Cerebellar nuclear complex (tissue), 1 donor: ENCODE results near the gene EGFL7.

Experiments used
- DNase-seq, 2 experiments: peaks; one replicate each; lab custom pipeline; 2025; lab: John Stamatoyannopoulos, UW

Gene EGFL7

DNA sequence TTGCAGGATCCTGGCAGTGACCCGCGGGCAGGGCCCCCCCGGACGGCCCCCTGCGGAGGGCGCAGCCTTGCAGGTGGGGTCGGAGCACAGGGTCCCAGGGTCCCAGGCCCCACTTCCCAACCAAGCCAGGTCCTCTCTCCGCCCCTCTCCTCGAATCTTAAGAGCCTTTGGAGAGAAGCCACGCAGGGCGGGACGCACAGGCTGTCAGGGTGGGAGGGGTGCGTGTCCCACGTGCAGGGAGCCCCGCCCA is 18.4 kb upstream of the EGFL7 start:
- DNase-seq = no peak

DNA sequence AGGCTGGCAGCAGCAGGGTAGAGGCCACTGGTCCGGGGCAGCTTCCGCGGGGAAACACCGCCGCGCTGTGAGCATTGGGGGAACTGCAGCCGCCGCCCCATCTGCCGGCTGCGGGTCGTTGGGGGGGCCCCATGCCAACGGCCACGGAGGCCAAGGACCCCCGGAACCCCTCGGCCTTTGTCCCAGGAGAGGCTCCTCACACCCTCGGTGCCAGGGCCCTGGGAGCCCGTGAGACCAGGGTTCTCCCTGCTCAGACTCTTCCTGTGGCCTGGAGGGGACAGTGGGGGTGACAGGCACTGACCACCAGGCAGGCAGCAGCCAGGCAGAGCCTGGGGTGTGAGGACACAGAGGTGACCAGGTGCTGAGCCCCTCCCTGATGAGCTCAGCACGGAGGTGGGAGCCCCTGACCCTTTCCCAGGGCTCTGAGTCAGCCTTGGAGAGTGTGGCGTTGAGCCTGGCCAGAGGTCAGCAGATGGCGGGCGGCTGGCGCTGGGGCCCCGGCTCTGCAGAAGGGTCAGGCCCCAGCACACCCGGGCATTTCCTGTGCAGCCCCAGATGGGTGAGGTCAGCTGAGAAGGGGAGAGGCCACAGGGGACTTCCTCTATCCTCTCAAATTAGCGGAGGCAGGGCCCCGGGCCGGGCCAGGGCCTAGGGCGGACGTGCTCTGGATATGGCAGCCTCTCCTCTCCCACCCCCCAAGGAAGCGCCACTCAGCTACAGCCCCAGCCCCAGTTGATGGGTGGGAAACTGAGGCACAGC is 17.9 kb upstream of the EGFL7 start:
- DNase-seq = no peak

GRCh38 chr9:136645352-136645902 is 17.3 kb upstream of the EGFL7 start:
- no peak for DNase-seq

GRCh38 chr9:136645903-136646754 is 16.6 kb upstream of the EGFL7 start:
- no peak for DNase-seq

DNA sequence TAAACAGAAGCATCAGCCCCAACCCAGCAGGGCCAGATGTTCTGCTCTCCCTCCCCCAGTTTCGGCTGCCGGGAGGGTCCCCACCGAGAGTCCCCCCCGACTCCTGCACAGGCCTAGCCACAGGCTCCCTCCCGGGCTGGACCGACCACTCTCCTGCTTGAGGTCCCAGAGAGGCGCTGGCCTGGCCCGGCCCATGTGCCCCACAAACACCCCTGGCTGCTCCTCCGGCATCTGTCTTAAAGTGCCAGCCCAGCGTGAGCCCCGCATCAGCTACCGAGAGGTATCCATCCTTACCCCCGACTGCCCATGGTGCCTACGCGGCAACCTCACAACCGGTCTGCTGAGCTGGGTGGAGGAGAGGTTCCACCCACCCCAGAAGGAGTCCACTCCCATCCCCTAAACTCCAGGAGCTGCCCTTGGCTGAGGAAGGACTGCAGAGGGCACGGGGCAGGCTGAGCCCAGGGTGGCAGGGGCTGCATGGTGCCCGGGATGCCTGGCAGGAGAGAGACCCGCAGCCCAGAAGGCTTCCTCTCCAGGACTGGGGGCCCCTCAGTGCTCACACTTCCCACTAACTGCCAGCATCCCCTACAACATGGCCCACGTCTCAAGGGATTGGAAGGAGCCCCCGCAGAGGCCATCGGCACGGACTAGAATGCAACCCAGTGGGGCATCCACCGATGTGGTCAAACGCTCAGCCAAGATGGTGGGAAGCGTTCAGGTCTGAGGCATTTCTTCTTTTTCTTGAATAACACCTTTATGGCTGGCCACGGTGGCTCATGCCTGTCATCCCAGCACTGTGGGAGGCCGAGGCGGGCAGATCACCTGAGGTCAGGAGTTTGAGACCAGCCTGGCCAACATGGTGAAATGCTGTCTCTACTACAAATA is 15.6 kb upstream of the EGFL7 start:
- no peak for DNase-seq

GRCh38 chr9:136648751-136649150 is 14.0 kb upstream of the EGFL7 start:
- DNase-seq = no peak

GRCh38 chr9:136650021-136650420 is 12.7 kb upstream of the EGFL7 start:
- DNase-seq = no peak

DNA sequence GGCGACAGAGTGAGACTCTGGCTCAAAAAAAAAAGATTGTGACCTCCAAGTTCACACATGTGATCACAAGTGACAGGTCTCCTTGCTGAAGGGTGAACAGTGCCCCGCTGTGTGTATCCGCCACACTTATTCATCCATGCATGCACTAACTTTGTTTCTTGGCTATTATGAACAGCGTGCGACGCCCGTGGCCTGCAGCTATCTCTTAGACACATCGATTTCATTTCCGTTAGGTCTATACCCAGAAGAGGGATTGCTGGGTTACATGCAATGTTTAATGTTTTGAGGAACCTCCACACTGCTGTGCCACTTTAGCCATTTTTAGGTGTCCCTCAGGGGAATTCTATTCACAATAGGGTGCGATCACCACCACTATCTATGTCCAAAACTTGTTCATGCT is 12.1 kb upstream of the EGFL7 start:
- no peak for DNase-seq

DNA sequence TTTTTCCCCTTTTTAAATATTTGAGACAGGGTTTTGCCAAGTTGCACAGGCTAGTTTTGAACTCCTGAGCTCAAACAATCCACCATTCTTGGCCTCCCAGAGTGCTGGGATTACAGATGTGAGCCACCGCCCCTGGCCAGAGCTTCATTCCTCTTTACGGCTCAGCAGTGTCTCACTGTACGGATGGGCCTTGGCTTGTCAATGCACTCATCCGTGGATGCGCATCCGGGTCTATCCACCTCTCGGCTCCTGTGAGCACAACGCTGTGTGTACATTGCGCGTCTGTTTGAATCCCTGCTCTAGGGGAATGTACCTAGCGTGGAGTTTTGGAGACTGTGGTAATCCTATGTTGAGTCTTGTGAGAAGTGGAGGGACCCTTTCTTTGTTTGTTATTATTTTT is 10.9 kb upstream of the EGFL7 start:
- DNase-seq = no peak

GRCh38 chr9:136653323-136654079 is 9.2 kb upstream of the EGFL7 start:
- no peak for DNase-seq

DNA sequence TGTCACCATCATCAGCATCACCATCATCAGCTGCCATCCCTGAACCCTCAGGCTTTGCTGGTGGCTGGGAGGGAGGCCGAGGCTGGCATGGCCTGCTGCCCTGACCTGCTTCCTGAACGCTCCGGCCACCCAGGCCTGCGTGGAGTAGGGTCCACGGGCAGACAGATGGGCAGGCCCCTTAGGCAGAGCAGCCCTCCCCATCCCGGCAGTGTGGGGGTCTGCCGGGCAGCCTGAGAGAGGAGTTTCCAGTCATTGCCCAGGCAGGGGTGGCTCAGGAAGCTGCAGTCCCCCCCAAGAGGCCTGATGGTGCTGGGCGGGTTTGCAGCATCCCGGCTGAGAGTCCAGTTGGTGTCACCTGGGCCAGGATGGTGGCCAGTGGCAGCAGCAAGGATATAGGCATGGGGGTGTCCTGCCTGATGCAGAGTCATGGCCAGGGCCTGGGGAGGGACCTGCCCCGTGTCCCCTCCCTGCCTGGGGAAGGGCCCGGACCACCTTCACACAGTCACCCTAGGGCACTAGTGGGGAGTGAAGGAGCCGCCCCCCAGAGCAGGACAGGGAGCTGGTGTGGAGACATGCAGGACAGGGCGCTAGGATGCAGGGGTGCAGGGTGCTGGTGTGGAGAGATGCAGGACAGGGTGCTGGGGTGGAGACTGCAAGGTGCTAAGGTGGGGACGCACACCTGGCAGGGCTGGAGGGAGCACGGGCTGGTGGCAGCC is 7.7 kb upstream of the EGFL7 start:
- DNase-seq = no peak

DNA sequence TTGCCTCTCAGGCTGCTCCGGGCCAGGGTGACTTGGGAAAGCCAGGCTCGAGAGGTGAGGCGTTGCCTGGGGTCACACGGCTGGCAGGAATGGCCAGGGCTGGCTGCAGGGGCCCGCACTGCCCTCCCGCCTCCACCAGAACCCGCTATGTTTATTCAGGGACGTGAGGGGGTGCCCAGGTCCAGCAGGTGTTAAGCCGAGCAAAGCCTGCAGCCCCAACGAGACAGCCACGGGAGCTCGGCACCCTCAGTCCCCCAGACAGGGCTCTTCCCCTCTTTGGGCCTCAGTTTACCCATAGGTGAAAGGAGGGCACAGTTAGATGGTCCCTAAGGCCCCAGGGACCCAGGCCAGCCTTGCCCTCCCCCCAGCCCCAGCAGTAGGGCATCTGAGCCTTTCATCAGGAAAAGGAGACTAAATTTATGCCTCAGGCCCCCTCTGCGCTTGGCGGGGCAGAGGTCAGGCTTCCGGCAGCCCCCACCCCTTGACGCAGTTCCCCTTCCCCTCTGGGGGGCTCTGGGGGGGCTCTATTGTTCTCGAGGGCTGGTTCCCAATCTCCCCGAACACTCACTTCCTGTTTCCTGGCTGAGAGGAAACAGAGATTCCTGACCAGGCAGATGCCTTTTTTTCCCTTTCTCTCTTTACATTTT is 7.1 kb upstream of the EGFL7 start:
- no peak for DNase-seq

DNA sequence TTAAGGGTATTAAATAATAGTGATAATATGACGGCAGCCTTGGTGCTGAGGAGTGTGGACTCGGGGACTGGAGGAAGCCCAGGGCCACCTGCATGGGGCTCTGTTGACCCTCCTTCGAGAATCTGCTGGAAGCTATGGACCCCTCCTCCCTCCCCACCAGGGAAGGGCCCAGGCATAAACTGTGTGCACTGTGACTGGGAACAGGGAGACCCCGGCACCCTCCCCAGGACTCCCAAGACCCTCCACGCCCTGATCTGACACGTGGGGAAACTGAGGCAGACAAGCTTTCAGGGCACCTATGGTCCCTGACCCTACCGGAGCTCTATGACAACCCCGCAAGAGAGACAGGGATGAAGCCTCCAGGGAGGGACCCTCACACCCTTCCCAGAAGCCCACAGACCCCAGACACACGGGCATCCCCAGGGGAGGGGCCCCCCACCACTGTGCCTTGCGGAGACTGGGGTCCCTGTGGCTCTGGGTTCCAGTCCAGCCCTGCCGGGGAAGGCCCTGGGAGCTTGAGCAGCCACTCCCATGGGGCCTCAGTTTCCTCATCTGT is 6.5 kb upstream of the EGFL7 start:
- DNase-seq = no peak

GRCh38 chr9:136656795-136657611 is 5.7 kb upstream of the EGFL7 start:
- no peak for DNase-seq

DNA sequence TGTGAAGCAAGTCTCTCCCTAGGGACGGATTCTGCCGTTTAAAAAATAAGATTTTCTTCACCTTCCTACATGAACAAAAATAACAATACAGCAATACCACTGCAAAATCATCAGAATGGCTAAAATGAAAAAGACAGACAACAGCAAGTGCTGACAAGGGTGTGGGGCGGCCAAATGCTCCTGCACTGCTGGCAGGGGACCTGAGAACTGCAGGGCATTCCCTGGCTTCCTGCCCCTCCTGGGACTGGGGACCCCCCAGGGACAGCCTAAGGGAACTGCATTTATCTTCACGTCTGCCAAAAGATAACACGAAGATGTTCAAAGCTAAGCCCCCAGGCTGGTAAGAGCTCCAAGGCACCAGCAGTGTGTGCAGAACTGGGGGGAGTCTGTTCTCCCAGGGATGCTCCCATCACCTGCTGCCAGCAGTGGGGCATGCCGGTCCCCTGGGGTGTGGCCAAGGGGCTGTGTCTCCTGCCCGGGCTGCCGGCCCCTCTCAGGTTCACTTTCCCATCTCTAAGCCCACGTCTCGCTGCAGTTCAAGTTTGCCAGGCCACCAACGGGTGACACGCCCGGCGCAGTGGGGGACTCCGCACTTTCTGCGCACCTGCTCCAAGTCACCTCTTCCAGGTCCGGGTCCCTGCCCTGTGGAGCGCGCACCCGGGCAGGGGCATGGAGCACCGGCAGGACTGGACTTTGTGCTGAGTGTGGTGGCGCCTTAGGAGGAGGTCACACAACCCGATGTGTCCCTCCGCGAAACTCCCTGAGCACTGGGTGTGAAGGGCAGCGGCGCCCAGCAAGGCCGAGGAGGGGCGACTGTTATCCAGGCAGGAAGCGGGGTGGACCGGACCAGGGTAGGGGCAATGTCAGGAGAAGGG is 4.5 kb upstream of the EGFL7 start:
- DNase-seq = no peak

- no peak for DNase-seq
Observed at GRCh38 chr9:136658849-136659535, 3.7 kb upstream of the EGFL7 start.
